ENCODE results near the gene BRSK2.

Gene BRSK2

GRCh38 chr11:1368216-1368615 lies 21.5 kb upstream of the BRSK2 start:
- Mint-ChIP-seq H3K36me3 (no peaks in the 10 kb centered on the region), H3K4me1 (no peaks in the 10 kb centered on the region), H3K4me3 (no peak overlapping the region), H3K27ac (no peak overlapping the region), H3K27me3 (peaks cover 30% of the 10 kb centered on the region), H3K9me3 (no peaks in the 10 kb centered on the region)
- ATAC-seq, result no peak

- Mint-ChIP-seq H3K27me3 (peaks cover 30% of the 10 kb centered on the region), H3K27ac (no peak overlapping the region), H3K4me1 (no peaks in the 10 kb centered on the region), H3K4me3 (no peak overlapping the region), H3K36me3 (no peaks in the 10 kb centered on the region), H3K9me3 (no peaks in the 10 kb centered on the region)
- peak; percentile 32 for ATAC-seq
These were observed 20.8 kb upstream of the BRSK2 start for GRCh38 chr11:1368966-1369365.

GRCh38 chr11:1369371-1370005 lies 20.2 kb upstream of the BRSK2 start:
- H3K36me3 Mint-ChIP-seq, result no peaks in the 10 kb centered on the region
- ATAC-seq, result no peak
- H3K4me1 Mint-ChIP-seq, result no peaks in the 10 kb centered on the region
- H3K4me3 Mint-ChIP-seq, result no peak overlapping the region
- no peak overlapping the region for H3K27ac Mint-ChIP-seq
- H3K27me3 Mint-ChIP-seq, result peaks cover 29% of the 10 kb centered on the region
- H3K9me3 Mint-ChIP-seq, result no peaks in the 10 kb centered on the region

GRCh38 chr11:1370186-1371025 lies 19.3 kb upstream of the BRSK2 start:
- Mint-ChIP-seq H3K4me3 (no peak overlapping the region), H3K36me3 (no peaks in the 10 kb centered on the region), H3K27me3 (peaks cover 20% of the 10 kb centered on the region), H3K9me3 (no peaks in the 10 kb centered on the region), H3K4me1 (no peaks in the 10 kb centered on the region), H3K27ac (no peak overlapping the region)
- ATAC-seq, result no peak

GRCh38 chr11:1371026-1371325 lies 18.8 kb upstream of the BRSK2 start:
- Mint-ChIP-seq H3K4me3 (no peak overlapping the region), H3K27ac (no peak overlapping the region), H3K9me3 (no peaks in the 10 kb centered on the region), H3K4me1 (no peaks in the 10 kb centered on the region), H3K36me3 (no peaks in the 10 kb centered on the region), H3K27me3 (peaks cover 17% of the 10 kb centered on the region)
- ATAC-seq, result no peak

- Mint-ChIP-seq H3K27ac (no peak overlapping the region), H3K9me3 (no peaks in the 10 kb centered on the region), H3K36me3 (no peaks in the 10 kb centered on the region), H3K4me1 (no peaks in the 10 kb centered on the region), H3K4me3 (no peak overlapping the region), H3K27me3 (peaks cover 17% of the 10 kb centered on the region)
- ATAC-seq, result no peak
These were observed 18.4 kb upstream of the BRSK2 start for GRCh38 chr11:1371377-1371776.

- Mint-ChIP-seq H3K9me3 (no peaks in the 10 kb centered on the region), H3K4me3 (no peak overlapping the region), H3K27ac (no peak overlapping the region), H3K4me1 (no peaks in the 10 kb centered on the region), H3K27me3 (peaks cover 17% of the 10 kb centered on the region), H3K36me3 (no peaks in the 10 kb centered on the region)
- ATAC-seq, result peak; percentile 40
These were observed 17.8 kb upstream of the BRSK2 start for GRCh38 chr11:1371836-1372465.

- Mint-ChIP-seq H3K27ac (no peak overlapping the region), H3K27me3 (peaks cover 17% of the 10 kb centered on the region), H3K36me3 (no peaks in the 10 kb centered on the region), H3K4me3 (no peak overlapping the region), H3K4me1 (no peaks in the 10 kb centered on the region), H3K9me3 (no peaks in the 10 kb centered on the region)
- ATAC-seq, result no peak
These were observed 17.1 kb upstream of the BRSK2 start for GRCh38 chr11:1372660-1373059.

GRCh38 chr11:1373536-1374214 lies 16.1 kb upstream of the BRSK2 start:
- H3K4me1 Mint-ChIP-seq, result no peaks in the 10 kb centered on the region
- H3K4me3 Mint-ChIP-seq, result no peak overlapping the region
- H3K27me3 Mint-ChIP-seq, result peaks cover 10% of the 10 kb centered on the region
- ATAC-seq, result no peak
- no peaks in the 10 kb centered on the region for H3K36me3 Mint-ChIP-seq
- H3K27ac Mint-ChIP-seq, result no peak overlapping the region
- no peaks in the 10 kb centered on the region for H3K9me3 Mint-ChIP-seq

GRCh38 chr11:1375161-1375954 lies 14.4 kb upstream of the BRSK2 start:
- no peak overlapping the region for H3K4me3 Mint-ChIP-seq
- H3K27ac Mint-ChIP-seq, result no peak overlapping the region
- H3K4me1 Mint-ChIP-seq, result no peaks in the 10 kb centered on the region
- peak; percentile 27 for ATAC-seq
- peaks cover 2% of the 10 kb centered on the region for H3K9me3 Mint-ChIP-seq
- H3K27me3 Mint-ChIP-seq, result no peaks in the 10 kb centered on the region
- no peaks in the 10 kb centered on the region for H3K36me3 Mint-ChIP-seq

- Mint-ChIP-seq H3K9me3 (peaks cover 4% of the 10 kb centered on the region), H3K27me3 (no peaks in the 10 kb centered on the region), H3K4me3 (no peak overlapping the region), H3K36me3 (no peaks in the 10 kb centered on the region), H3K27ac (no peak overlapping the region), H3K4me1 (no peaks in the 10 kb centered on the region)
- no peak for ATAC-seq
These were observed 13.8 kb upstream of the BRSK2 start for GRCh38 chr11:1375955-1376258.

- Mint-ChIP-seq H3K27ac (no peak overlapping the region), H3K9me3 (peaks cover 4% of the 10 kb centered on the region), H3K36me3 (no peaks in the 10 kb centered on the region), H3K27me3 (no peaks in the 10 kb centered on the region), H3K4me3 (no peak overlapping the region), H3K4me1 (peaks cover 3% of the 10 kb centered on the region)
- ATAC-seq, result no peak
These were observed 12.4 kb upstream of the BRSK2 start for GRCh38 chr11:1377231-1377780.

GRCh38 chr11:1381793-1382425 lies 7.8 kb upstream of the BRSK2 start:
- Mint-ChIP-seq H3K9me3 (peaks cover 4% of the 10 kb centered on the region), H3K27me3 (no peaks in the 10 kb centered on the region), H3K27ac (peak overlapping the region; percentile 90), H3K36me3 (no peaks in the 10 kb centered on the region), H3K4me1 (peaks cover 30% of the 10 kb centered on the region), H3K4me3 (peak overlapping the region; percentile 79)
- ATAC-seq, result no peak

- peak overlapping the region; percentile 90 for H3K27ac Mint-ChIP-seq
- ATAC-seq, result peak; percentile 3
These were observed 7.3 kb upstream of the BRSK2 start for GRCh38 chr11:1382429-1382828.

More at GRCh38 chr11:1382429-1382828, 7.3 kb upstream of the BRSK2 start:
- Mint-ChIP-seq H3K36me3 (no peaks in the 10 kb centered on the region), H3K27me3 (no peaks in the 10 kb centered on the region), H3K4me3 (peak overlapping the region; percentile 79), H3K9me3 (peaks cover 4% of the 10 kb centered on the region), H3K4me1 (peaks cover 33% of the 10 kb centered on the region)
